ENCODE measurements around the gene MAK.
A peak's percentile ranks its signal among the peaks of the same experiment; 100 is the strongest.
"Not testable (repeated sequence)": the region's sequence is repeated elsewhere in the genome, so short reads cannot be mapped to it uniquely, and the experiment has no call there.

The MAK gene

GRCh38 chr6:10874207-10874606 is 35.9 kb upstream of the MAK start:
- DNase-seq, result no peak
- Histone ChIP-seq H3K27ac (ENCODE audit: low read depth, low read length) (no peak overlapping the region), H2BK5ac (ENCODE audit: low read depth, low read length, poor library complexity) (no peak overlapping the region), H2AK5ac (ENCODE audit: low read length) (no peak overlapping the region), H3K14ac (ENCODE audit: low read length) (no peak overlapping the region), H3K9me3 (ENCODE audit: insufficient read depth, low read depth, low read length) (no peaks in the 10 kb centered on the region), H3K79me1 (ENCODE audit: low read length) (no peaks in the 10 kb centered on the region), H3K23ac (ENCODE audit: low read length) (no peak overlapping the region), H3K36me3 (ENCODE audit: control insufficient read depth in 1 of 2, insufficient read depth in 2 of 2, low read length in 2 of 2) (no peaks in the 10 kb centered on the region), H2AFZ (ENCODE audit: insufficient read depth, low read length, poor library complexity) (no peak overlapping the region), H2BK12ac (ENCODE audit: low read length) (no peak overlapping the region), H3K4me2 (ENCODE audit: low read length) (no peak overlapping the region), H3K4me1 (ENCODE audit: control insufficient read depth in 1 of 2, insufficient read depth in 2 of 2, low read length in 2 of 2) (no peaks in the 10 kb centered on the region), H3K9ac (ENCODE audit: low read length) (no peak overlapping the region), H4K12ac (ENCODE audit: low read depth, low read length) (no peak overlapping the region), H3K79me2 (ENCODE audit: control insufficient read depth, insufficient read depth, low read length, poor library complexity) (no peaks in the 10 kb centered on the region), H3K4ac (ENCODE audit: low read depth, low read length) (no peak overlapping the region), H3K4me3 (ENCODE audit: low read depth, low read length) (no peak overlapping the region), H3K27me3 (ENCODE audit: insufficient read depth, low read length) (no peaks in the 10 kb centered on the region), H3K18ac (ENCODE audit: low read length) (no peak overlapping the region), H4K8ac (ENCODE audit: low read depth, low read length) (no peak overlapping the region), H4K91ac (ENCODE audit: low read depth, low read length) (no peak overlapping the region), H2BK120ac (ENCODE audit: insufficient read depth, low read length, poor library complexity) (no peak overlapping the region)
- WGBS (ENCODE audit: extremely low coverage, insufficient coverage, insufficient read length), result no CpG with 5 or more reads among the region's 6 CpGs

- no peaks in the 10 kb centered on the region for H3K79me2 ChIP-seq (ENCODE audit: control insufficient read depth, insufficient read depth, low read length, poor library complexity)
These were observed 35.0 kb upstream of the MAK start for GRCh38 chr6:10873374-10873773.

GRCh38 chr6:10867952-10868351 is 29.6 kb upstream of the MAK start:
- Histone ChIP-seq H2AK5ac (ENCODE audit: low read length) (no peak overlapping the region), H2BK5ac (ENCODE audit: low read depth, low read length, poor library complexity) (no peak overlapping the region), H3K36me3 (ENCODE audit: control insufficient read depth in 1 of 2, insufficient read depth in 2 of 2, low read length in 2 of 2) (no peaks in the 10 kb centered on the region), H3K18ac (ENCODE audit: low read length) (no peak overlapping the region), H3K4me2 (ENCODE audit: low read length) (no peak overlapping the region), H4K12ac (ENCODE audit: low read depth, low read length) (no peak overlapping the region), H3K79me1 (ENCODE audit: low read length) (no peaks in the 10 kb centered on the region), H3K4me3 (ENCODE audit: low read depth, low read length) (no peak overlapping the region), H3K27me3 (ENCODE audit: insufficient read depth, low read length) (no peaks in the 10 kb centered on the region), H3K4me1 (ENCODE audit: control insufficient read depth in 1 of 2, insufficient read depth in 2 of 2, low read length in 2 of 2) (no peaks in the 10 kb centered on the region), H3K79me2 (ENCODE audit: control insufficient read depth, insufficient read depth, low read length, poor library complexity) (no peaks in the 10 kb centered on the region), H2BK12ac (ENCODE audit: low read length) (no peak overlapping the region), H2BK120ac (ENCODE audit: insufficient read depth, low read length, poor library complexity) (no peak overlapping the region), H3K14ac (ENCODE audit: low read length) (no peak overlapping the region), H3K9me3 (ENCODE audit: insufficient read depth, low read depth, low read length) (no peaks in the 10 kb centered on the region), H3K23ac (ENCODE audit: low read length) (no peak overlapping the region), H3K9ac (ENCODE audit: low read length) (no peak overlapping the region), H4K8ac (ENCODE audit: low read depth, low read length) (no peak overlapping the region), H2AFZ (ENCODE audit: insufficient read depth, low read length, poor library complexity) (no peak overlapping the region), H4K91ac (ENCODE audit: low read depth, low read length) (no peak overlapping the region), H3K4ac (ENCODE audit: low read depth, low read length) (no peak overlapping the region), H3K27ac (ENCODE audit: low read depth, low read length) (no peak overlapping the region)
- DNase-seq, result no peak
- WGBS (ENCODE audit: extremely low coverage, insufficient coverage, insufficient read length), result no CpG with 5 or more reads among the region's 3 CpGs

More at GRCh38 chr6:10873374-10873773, 35.0 kb upstream of the MAK start:
- Histone ChIP-seq H3K27ac (ENCODE audit: low read depth, low read length) (no peak overlapping the region), H2AK5ac (ENCODE audit: low read length) (no peak overlapping the region), H3K18ac (ENCODE audit: low read length) (no peak overlapping the region), H2AFZ (ENCODE audit: insufficient read depth, low read length, poor library complexity) (no peak overlapping the region), H2BK5ac (ENCODE audit: low read depth, low read length, poor library complexity) (no peak overlapping the region), H2BK120ac (ENCODE audit: insufficient read depth, low read length, poor library complexity) (no peak overlapping the region), H3K36me3 (ENCODE audit: control insufficient read depth in 1 of 2, insufficient read depth in 2 of 2, low read length in 2 of 2) (no peaks in the 10 kb centered on the region), H3K9ac (ENCODE audit: low read length) (no peak overlapping the region), H3K14ac (ENCODE audit: low read length) (no peak overlapping the region), H3K4me2 (ENCODE audit: low read length) (no peak overlapping the region), H3K4me3 (ENCODE audit: low read depth, low read length) (no peak overlapping the region), H3K23ac (ENCODE audit: low read length) (no peak overlapping the region), H4K12ac (ENCODE audit: low read depth, low read length) (no peak overlapping the region), H3K27me3 (ENCODE audit: insufficient read depth, low read length) (no peaks in the 10 kb centered on the region), H4K8ac (ENCODE audit: low read depth, low read length) (no peak overlapping the region), H3K9me3 (ENCODE audit: insufficient read depth, low read depth, low read length) (no peaks in the 10 kb centered on the region), H3K4ac (ENCODE audit: low read depth, low read length) (no peak overlapping the region), H2BK12ac (ENCODE audit: low read length) (no peak overlapping the region), H3K79me1 (ENCODE audit: low read length) (no peaks in the 10 kb centered on the region), H4K91ac (ENCODE audit: low read depth, low read length) (no peak overlapping the region), H3K4me1 (ENCODE audit: control insufficient read depth in 1 of 2, insufficient read depth in 2 of 2, low read length in 2 of 2) (no peaks in the 10 kb centered on the region)
- no CpG with 5 or more reads among the region's 1 CpG for WGBS (ENCODE audit: extremely low coverage, insufficient coverage, insufficient read length)
- peak in 1 of 2 donors; percentile 92 for DNase-seq

GRCh38 chr6:10866709-10867108 is 28.4 kb upstream of the MAK start:
- not testable (repeated sequence) for H3K4ac ChIP-seq (ENCODE audit: low read depth, low read length); H2AFZ ChIP-seq (ENCODE audit: insufficient read depth, low read length, poor library complexity); H3K4me3 ChIP-seq (ENCODE audit: low read depth, low read length); H2AK5ac ChIP-seq (ENCODE audit: low read length); H3K14ac ChIP-seq (ENCODE audit: low read length); H2BK5ac ChIP-seq (ENCODE audit: low read depth, low read length, poor library complexity); H2BK12ac ChIP-seq (ENCODE audit: low read length); H3K9me3 ChIP-seq (ENCODE audit: insufficient read depth, low read depth, low read length); H2BK120ac ChIP-seq (ENCODE audit: insufficient read depth, low read length, poor library complexity); H3K23ac ChIP-seq (ENCODE audit: low read length); DNase-seq; H3K27me3 ChIP-seq (ENCODE audit: insufficient read depth, low read length); H3K4me1 ChIP-seq (ENCODE audit: control insufficient read depth in 1 of 2, insufficient read depth in 2 of 2, low read length in 2 of 2); H3K9ac ChIP-seq (ENCODE audit: low read length); H3K4me2 ChIP-seq (ENCODE audit: low read length); H3K18ac ChIP-seq (ENCODE audit: low read length); H3K27ac ChIP-seq (ENCODE audit: low read depth, low read length); H4K12ac ChIP-seq (ENCODE audit: low read depth, low read length); H4K8ac ChIP-seq (ENCODE audit: low read depth, low read length); H3K36me3 ChIP-seq (ENCODE audit: control insufficient read depth in 1 of 2, insufficient read depth in 2 of 2, low read length in 2 of 2); H3K79me2 ChIP-seq (ENCODE audit: control insufficient read depth, insufficient read depth, low read length, poor library complexity); H3K79me1 ChIP-seq (ENCODE audit: low read length); H4K91ac ChIP-seq (ENCODE audit: low read depth, low read length)
- no CpG with 5 or more reads among the region's 3 CpGs for WGBS (ENCODE audit: extremely low coverage, insufficient coverage, insufficient read length)

All from trophoblast cell (in vitro differentiated cells and primary cell).